Measurements from ENCODE around the gene TACR2. TPM values are rescaled to one million over a fixed set of nuclear protein-coding genes. Genes with fewer than 3 reads are reported as not detected.

TACR2 gene
- total RNA-seq, 1 donor from 2014 or later = 0.60 TPM

DNA sequence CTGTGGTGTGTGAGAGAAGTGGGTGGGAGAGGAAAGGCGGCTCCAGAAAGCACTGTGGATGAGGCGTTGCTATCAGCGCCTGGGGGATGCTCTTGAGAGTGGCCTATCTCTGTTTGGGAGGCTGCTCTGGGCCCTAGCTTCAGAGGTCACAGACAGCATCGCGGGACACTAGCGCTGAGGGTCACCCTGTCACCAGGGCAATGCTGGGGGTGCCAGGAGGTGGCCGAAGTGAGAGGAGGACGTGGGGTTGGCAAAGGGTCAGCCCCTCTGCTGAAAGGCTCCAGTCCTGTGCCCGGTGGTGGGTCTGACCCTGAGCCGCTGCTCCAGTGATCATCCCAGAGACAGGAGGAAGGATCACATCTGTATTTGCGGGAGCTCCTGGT lies 3.0 kb upstream of the TACR2 start:
- no peak for DNase-seq (ENCODE audit: low read depth in 2 of 2)

DNA sequence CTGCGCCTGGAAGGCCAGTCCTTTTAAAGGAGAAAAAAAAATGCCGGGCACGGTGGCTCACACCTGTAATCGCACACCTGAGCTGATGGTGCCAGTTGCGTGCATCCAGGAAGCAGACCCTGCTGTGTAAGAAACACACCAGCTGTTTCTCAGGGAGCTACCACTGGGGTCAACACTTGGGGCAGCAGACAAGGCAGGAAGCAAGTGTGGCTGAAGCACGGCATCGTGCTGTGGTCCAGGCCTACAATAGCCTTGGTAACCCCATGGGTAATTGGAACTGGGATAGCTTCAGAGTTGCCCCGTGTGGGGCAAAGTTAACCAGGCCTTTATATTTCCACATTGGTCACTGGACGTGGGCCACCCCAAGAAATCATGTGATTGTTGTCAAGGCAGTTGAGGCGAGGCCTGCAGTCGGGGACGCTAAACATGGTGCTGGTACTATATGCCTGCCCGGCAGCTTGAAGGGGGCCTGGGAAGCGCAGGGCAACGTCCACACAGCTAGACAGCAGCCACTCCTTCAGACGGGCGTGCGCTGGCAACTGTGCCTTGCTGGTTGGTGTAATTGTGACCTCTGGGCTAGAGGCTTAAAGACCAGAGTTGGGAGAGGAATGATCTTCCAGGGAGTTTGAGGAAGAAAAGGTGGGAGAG lies 2.5 kb upstream of the TACR2 start:
- DNase-seq (ENCODE audit: low read depth in 2 of 2) = no peak

DNA sequence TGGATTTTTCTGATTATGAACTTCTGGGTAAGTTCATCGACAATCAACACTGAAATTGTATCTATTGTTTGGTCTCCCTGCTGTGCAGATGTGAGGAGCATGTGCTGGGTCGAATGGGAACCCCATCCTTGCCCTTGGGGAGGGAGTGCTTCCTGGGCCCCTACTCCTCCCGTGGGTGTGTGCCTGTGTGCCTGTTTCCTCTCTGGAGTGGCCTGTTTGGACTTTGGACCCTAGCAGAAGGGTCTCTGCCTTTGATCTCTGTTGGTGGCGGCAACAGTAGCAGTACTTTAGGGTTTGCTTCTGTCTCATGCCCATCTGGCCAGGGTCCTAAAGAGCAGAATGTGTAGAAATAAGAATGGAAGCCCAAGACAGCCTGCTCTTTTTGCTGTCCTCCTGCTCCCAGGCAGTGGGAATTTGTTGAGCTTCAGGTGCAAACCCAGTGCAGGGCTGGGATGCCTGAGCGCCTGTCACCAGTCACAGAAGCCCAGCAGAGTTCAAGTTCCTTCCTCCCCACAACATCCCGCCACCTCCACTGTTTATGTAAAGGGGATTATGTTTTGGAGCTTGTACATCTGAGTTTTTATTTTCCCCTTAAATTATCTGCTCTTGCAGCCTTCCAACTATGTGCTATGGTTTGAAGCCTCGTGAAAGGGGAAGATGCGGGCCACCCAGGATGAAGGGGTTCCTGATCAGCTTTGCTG lies 1.5 kb upstream of the TACR2 start:
- no peak for DNase-seq (ENCODE audit: low read depth in 2 of 2)

DNA sequence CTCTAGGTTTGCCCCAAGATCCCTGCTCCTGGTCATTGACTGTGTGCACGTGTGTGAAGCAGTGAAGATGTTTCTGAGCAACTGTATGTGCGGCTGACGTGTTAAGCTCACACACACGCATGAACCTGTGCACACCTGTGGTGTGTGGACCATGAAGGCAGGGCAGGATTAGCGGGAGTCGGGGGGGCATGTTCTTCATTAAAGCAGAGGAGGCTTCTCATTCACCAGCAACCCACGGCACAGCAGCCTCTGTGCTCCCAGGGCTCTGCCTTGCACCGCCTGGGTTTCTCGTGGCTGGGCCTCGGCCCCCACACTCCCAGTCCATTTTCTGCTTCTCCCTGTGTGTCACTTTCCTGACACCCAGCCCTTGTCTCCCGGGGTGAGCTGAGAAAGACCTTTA lies 824 bp upstream of the TACR2 start:
- no peak for DNase-seq (ENCODE audit: low read depth in 2 of 2)

DNA sequence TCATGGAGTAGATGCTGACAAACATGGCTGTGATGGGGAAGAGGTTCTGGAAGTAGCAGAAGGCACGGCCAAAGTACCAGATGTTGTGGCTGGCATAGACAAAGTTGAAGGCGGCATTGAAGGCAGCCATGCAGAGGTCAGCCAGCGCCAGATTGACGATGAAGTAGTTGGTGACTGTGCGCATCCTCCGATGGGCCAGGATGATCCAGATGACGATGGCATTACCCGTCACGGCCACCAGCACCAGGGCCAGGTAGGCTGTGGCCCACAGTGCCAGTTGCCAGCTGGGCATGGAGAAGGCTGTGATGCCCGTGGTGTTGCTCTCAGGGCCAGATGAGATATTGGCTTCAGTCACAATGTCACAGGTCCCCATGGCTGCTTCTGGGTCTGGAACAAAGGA lies 767 bp downstream of the TACR2 start:
- DNase-seq (ENCODE audit: low read depth in 2 of 2) = no peak

DNA sequence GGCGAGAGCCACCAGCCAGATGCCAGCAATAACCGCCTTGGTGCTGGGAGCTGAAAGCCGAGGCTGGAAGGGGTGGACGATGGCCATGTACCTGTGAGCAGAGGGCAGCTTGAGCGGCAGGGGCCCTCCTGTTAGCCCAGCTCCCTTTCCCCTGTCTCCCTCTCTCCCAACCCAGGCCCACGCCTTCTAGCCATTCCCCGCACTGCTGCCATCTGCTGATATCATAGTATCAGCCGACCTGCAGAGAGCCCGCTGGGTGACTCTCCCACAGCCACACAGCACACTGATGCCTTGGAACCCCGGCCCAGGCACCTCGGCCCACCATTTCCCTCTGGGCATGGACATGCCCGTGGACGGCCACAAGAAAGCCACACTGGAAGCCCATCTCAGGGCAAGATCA lies 1.7 kb downstream of the TACR2 start:
- DNase-seq (ENCODE audit: low read depth in 2 of 2) = no peak

DNA sequence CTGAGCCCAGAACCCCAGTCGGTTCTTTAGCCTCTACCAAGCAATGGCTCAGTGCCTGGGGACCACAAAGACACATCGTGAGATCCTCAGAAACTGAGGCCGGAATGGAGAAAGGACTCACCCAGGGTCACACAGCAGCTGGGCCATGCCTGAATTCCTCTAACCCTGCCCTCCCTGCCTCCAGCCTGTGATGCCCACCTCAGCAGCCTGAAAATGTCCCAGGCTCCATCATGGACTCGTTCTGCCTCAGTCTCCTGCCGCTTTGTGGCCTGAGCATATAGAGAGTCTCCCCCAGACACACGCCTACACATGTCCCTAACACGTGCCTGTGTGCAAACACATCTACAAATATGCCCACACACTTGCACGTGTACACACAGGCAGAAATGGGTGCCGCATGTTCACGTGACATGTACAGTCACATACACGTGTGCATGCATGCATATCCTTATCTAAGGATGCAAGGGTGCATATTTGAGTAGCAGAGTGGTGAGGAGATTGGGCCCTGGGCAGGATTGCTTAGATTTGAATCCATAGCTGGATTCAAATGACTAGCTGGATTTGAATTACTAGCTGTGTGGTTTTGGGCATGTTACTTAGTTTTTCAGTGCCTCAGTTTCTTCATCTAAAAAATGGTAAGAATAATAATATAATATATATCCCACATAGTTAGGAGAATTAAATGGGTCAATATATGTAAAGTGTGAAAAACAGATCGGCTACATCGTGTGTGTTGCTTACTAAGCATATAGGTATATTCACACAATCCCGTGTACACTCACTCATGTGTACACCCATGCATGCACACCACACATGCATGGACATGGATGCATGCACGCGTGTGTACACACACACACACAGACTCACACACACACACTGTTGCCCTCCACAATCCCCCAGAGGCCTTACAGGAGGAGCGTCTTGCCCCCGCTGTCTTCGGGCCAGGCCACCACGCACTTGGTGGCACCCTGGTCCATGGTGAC lies 2.4 kb downstream of the TACR2 start:
- no peak for DNase-seq (ENCODE audit: low read depth in 2 of 2)

DNA sequence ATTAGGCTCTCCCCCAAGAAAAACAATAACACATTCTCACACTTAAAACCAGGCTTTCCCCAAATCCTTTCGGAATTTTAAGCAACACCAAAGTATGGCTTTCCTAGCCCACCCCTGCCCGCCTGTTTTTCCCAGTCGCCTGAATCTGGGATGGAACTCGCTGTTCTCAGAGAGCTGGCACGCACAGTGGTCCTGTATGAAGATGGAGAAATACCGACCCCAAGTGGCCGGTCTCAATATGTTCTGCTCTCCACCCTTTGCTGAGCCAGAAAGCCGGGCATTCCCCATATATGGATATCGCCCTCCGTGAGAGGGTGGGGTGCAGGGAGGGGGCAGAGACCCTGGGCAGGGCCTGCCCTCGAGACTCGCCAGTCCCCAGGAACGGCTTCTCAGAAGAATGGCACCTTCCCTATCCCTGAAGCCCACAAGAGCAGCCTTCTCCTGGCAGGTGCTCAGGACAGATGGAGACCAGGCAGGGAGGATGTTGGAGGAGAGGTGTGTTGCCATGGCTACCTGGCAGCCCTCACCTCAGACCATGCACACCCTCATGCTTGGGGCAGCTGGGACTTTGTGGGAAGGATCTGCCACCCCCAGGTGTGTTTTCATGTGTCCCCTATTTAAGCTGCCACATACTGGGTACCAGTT lies 3.4 kb downstream of the TACR2 start:
- DNase-seq (ENCODE audit: low read depth in 2 of 2) = peak; percentile 78 to 83

DNA sequence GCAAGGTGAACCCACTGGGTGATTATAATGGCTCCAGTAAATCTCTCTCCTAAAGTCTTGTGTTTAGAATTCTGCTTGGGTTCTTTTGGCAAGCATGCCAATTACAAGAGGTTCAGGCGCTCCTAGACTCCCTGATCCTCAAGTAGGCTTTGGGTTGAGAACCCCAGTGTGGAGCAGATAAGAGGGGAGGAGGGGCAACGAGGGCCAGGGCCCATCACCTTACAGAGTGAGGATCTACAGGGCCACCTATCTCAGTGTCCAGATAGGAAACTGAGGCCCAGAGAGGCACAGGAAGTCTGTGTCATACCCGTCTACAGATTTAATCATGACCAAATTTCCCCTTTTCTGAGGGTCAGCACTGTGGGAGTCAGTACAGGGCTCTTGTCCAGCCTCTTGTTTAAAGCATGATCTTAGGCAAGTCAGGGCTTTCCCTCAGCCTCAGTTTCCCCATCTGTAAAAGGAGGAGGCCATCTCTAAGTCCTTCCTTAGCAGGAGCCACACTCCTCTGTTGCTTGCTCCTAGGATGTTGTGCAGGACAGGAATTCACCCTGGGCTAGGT lies 4.4 kb downstream of the TACR2 start:
- no peak for DNase-seq (ENCODE audit: low read depth in 2 of 2)

DNA sequence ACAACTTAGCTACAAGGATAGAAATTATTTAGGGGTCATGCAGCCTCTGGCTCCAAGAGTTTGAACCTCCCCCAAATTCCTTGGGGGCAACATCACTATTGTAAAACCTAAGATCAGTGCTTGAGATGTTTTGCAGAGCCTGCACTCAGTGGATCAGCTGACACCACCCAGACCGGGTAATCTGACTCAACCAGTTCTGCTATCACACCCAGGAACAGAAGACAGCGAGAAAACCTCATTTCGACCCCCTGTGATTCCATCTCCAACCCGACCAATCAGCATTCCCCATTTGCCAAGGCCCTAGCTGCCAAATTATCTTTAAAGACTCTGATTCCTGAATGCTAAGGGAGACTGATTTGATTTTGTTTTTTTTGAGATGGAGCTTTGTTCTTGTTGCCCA lies 5.2 kb downstream of the TACR2 start:
- DNase-seq (ENCODE audit: low read depth in 2 of 2) = no peak

DNA sequence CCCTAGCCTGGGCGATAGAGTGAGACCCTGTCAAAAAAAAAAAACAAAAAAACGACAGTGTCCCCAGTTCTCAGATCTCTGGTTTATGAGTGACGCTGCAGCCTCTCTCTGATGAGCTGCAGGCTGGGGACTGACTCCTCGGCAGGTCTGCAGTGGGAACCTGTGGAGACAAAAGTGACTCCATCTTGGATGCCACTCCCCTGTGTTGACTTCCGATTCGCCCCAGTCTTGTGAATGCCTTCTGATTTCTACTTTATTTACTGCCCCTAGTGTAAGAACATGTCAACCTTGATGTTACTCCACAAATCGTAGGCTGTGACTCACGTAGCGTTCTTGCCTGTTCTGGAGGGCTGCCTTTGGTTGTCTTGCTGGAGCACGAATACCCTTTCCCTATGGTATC lies 6.2 kb downstream of the TACR2 start:
- DNase-seq (ENCODE audit: low read depth in 2 of 2) = no peak

DNA sequence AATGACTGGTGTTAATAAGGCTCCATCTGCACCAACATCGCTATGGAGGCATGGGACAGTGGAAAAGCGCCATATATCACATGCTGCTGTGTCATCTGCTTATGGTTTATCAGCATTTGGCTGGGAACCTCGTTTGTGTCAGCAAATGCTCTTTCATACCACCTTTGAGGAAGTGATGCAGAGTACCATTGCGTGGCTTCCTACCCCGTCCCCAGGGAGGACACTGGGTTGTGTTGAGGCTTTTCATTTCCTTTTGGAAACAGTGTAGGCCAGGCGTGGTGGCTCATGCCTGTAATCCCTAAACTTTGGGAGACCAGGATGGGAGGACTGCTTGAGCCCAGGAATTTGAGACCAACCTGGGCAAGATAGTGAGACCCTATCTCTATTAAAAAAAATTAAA lies 6.8 kb downstream of the TACR2 start:
- DNase-seq (ENCODE audit: low read depth in 2 of 2) = peak in 1 of 2 donors; percentile 91

DNA sequence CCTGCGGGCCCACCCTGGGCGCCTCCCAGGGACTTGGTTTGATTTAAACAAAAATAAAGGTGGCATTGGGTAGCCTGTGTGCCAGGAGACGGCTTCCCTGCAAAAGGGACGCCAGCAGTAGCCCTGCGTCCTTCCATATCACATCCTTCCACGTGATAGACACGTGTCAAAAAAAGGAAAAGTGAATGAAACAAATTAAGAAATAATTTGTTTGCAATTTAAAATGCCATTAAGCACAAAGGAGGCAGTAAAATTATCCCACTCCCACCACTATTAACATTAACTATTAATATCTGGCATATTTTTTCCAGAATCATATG lies 7.6 kb downstream of the TACR2 start:
- DNase-seq (ENCODE audit: low read depth in 2 of 2) = no peak

DNA sequence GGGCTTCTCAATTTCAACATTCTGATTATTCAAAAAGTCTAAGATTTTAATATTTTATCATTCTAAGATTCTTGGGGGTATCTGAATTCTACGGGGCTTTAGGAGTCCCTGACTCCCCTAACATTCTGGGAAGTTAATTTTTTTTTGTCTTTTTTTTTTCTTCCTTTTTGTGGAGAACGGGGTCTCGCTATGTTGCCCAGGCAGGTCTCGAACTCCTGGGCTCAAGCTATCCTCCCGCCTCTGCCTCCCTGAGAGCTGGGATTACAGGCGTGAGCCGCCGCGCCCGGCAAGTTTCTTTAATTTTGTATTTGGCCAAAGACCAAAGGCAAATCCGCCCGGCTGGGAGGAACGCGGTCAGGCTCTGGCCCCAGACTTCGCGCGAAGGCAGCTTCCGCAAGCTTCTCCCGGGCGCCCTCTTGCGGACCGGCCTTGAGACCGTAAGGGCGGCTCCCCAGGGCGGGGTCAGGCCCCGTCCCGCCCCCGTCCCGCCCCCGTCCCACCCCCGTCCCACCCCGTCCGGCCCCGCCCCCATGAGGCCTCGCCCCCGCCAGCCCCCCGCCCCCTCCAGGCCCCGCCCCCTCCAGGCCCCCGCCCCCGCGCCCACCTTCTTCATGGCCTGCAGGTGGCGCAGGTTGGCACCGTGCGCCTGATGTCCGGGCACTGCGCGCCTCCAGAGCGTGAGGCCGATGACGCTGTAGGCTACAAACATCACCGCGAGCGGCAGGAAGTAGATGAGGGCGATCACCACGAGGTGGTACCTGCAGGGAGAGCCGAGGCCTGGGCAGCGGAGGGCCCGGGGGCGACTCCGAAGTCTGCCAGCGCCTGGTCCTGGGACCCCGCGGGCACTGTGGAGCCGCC lies 8.2 kb downstream of the TACR2 start:
- peak; percentile 94 for DNase-seq (ENCODE audit: low read depth in 2 of 2)

DNA sequence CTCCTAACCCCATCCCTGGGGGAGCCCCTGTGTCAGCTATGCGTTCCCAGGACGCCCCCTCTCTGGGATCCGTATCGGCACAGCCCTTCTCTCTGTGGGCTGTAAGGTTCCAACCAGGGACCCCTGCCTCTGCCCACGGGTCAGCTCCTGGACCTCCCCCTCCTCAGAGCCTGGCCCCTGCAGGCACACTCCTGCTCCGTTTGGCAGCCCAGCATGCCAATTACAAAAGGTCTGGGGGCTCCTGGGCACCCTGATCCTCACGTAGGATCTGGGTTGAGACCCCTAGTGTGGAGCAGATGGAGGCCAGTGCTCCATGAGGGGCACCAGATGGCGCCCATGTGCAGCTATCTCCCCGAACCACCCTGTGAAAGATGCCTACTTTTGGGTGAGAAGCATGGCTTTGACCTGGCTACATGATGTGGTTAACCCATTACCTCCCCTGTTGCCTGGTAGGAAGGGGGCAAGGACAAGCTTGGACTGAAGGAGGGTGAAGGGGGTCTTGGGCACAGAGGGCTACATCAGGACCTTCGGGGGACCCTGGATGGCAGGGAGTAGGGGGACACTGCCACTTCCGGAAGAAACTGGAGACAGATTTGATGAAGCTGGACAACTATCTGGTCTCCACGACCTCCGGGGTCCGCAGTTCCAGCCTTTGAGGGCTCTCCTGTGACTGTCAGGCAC lies 9.0 kb downstream of the TACR2 start:
- DNase-seq (ENCODE audit: low read depth in 2 of 2) = peak in 1 of 2 donors; percentile 64

DNA sequence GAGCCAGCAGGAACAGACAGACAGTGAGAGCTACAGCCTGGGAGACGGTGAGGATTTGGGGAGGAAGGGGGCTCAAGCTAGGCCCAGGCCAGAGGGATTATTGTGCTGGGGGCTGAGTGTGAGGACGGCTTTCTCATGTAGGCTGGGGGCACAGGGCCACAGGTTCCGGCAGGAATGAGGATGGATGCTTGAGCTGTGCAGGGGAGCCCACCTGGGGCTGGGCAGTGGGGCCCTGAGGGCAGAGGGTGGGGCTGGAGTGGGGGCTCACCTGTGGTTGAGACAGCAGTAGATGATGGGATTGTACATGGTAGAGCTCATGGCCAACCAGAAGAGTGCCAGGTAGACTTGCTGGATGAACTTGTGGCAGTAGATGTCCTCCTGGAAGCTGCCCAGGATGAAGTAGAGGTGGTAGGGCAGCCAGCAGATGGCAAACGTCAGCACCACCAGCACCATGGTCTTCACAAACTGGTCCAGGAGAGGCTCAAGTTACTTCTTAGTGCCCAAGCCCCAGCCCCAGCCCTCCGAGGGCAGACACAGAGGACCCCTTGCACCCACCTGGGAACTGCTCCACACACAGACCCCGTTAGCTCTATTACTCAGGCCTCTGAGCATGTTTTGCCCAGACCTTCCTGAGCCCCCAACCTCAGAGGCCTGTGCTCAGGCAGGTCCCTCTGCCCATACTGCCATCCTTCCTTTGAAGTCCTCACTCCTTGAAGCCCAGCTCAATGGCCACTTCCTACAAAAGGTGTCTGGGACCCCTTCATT lies 9.7 kb downstream of the TACR2 start:
- DNase-seq (ENCODE audit: low read depth in 2 of 2) = no peak

DNA sequence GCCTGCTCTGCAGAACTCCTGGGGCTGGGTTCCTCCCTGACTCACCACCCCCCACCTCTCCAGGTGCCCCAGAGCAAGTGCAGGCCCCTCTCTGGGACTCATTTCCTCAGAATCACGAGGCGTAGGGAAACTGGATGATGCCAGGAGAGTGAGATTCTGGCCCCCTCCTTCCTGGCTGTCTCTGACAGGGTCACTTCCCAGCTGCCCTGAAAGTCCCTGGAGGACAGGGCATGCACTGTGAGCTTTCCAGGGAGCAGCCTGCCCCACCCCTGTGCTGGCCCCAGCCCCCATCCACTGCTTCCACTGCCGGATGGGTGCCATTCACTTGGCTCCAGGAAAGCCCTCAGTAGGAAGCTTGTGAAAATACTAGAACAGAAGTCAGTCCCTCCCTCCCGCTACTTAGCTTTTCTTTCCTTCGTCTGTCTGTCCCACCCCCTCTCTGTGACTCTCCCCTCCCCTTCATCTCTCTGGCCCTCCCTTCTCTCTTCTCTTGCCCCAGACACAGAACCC lies 10.4 kb downstream of the TACR2 start:
- DNase-seq (ENCODE audit: low read depth in 2 of 2) = peak in 1 of 2 donors; percentile 31

DNA sequence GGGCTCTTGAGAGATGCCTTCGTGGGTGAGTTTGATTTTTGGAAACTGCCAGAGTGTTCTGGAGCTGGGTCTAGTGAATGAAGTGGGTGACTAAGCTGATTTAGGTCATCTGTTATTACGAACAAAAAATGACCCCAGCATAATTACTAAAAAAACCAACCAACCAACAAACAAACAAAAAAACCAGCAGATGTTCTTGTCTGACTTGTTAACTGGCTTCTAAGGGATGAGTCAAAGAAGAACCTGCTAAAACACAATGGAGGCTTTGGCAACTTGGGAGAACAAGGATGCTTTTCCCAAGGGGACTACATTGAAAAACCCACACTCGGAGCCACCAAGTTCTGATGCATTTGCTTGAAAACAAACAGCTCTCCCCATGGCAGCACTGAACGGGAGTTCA lies 11.5 kb downstream of the TACR2 start:
- DNase-seq (ENCODE audit: low read depth in 2 of 2) = no peak

DNA sequence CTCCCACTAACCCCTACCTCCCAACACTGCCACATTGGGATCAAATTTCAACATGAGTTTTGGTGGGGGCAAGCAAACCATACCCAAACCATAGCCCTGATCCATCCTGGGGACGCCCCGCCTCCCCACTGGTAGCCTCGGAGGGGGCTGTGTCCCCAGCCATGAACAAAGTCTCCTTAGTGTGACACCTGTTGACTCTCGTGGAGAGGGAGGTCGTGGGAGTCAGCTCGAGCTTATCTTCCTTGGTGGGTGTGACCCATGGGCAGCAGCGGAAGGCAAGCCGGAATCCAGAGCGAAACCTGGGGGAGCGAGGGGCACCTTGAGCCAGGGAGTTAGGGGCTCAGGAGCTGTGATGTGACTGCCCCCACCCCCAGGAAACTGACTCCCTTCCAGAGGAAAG lies 11.9 kb downstream of the TACR2 start:
- no peak for DNase-seq (ENCODE audit: low read depth in 2 of 2)

Measured in lung microvascular endothelial cell (primary cell).